GM03348 (cell line): ENCODE results near the gene CLTC.
A peak's percentile ranks its signal among the peaks of the same experiment; 100 is the strongest.
"Not testable (repeated sequence)": the region's sequence is repeated elsewhere in the genome, so short reads cannot be mapped to it uniquely, and the experiment has no call there.

Source experiments
- DNase-seq: peaks from one replicate; pipeline ENCODE4 v3.0.0; 2012; ENCODE audit warnings: low spot score

Gene CLTC

GRCh38 chr17:59634632-59635541, 15.2 kb downstream of the CLTC start:
- DNase-seq, result no peak

- no peak for DNase-seq
Measured at GRCh38 chr17:59637611-59638310, 18.1 kb downstream of the CLTC start.

- no peak for DNase-seq
Measured at GRCh38 chr17:59638553-59638952, 18.9 kb downstream of the CLTC start.

GRCh38 chr17:59641799-59642484, 22.2 kb downstream of the CLTC start:
- DNase-seq, result no peak

GRCh38 chr17:59642565-59642964, 22.9 kb downstream of the CLTC start:
- no peak for DNase-seq

- peak; percentile 35 for DNase-seq
Measured at GRCh38 chr17:59643159-59644140, 23.8 kb downstream of the CLTC start.

GRCh38 chr17:59647288-59647687, 27.6 kb downstream of the CLTC start:
- no peak for DNase-seq

GRCh38 chr17:59649886-59650285, 30.2 kb downstream of the CLTC start:
- DNase-seq, result no peak

- DNase-seq, result no peak
Measured at GRCh38 chr17:59650642-59651041, 30.9 kb downstream of the CLTC start.

GRCh38 chr17:59651346-59651745, 31.7 kb downstream of the CLTC start:
- no peak for DNase-seq

- peak; percentile 25 for DNase-seq
Measured at GRCh38 chr17:59652119-59652518, 32.4 kb downstream of the CLTC start.

- not testable (repeated sequence) for DNase-seq
Measured at GRCh38 chr17:59656624-59657023, 36.9 kb downstream of the CLTC start.

- DNase-seq, result no peak
Measured at GRCh38 chr17:59666235-59666634, 46.5 kb downstream of the CLTC start.

GRCh38 chr17:59668816-59669215, 49.1 kb downstream of the CLTC start:
- peak; percentile 65 for DNase-seq

GRCh38 chr17:59669411-59669810, 49.7 kb downstream of the CLTC start:
- DNase-seq, result no peak

GRCh38 chr17:59669944-59670343, 50.2 kb downstream of the CLTC start:
- no peak for DNase-seq

GRCh38 chr17:59671386-59671785, 51.7 kb downstream of the CLTC start:
- no peak for DNase-seq

GRCh38 chr17:59675231-59675630, 55.5 kb downstream of the CLTC start:
- DNase-seq, result no peak

- DNase-seq, result no peak
Measured at GRCh38 chr17:59676716-59677115, 57.0 kb downstream of the CLTC start.

GRCh38 chr17:59678918-59679317, 59.2 kb downstream of the CLTC start:
- DNase-seq, result no peak

- DNase-seq, result peak; percentile 50
Measured at GRCh38 chr17:59680314-59680713, 60.6 kb downstream of the CLTC start.
